Pericardium fibroblast (primary cell): ENCODE data around the gene CDH24. TPM values are rescaled to one million over a fixed set of nuclear protein-coding genes. Genes with fewer than 3 reads are reported as not detected.

Experiments
- total RNA-seq: library from RNA; depleted of rRNA; stranded (reverse); fragments of >200 nt; gene quantifications from 2 replicates; pipeline ENCODE4 v1.2.3, GENCODE V29; 2015

CDH24 gene, protein sequence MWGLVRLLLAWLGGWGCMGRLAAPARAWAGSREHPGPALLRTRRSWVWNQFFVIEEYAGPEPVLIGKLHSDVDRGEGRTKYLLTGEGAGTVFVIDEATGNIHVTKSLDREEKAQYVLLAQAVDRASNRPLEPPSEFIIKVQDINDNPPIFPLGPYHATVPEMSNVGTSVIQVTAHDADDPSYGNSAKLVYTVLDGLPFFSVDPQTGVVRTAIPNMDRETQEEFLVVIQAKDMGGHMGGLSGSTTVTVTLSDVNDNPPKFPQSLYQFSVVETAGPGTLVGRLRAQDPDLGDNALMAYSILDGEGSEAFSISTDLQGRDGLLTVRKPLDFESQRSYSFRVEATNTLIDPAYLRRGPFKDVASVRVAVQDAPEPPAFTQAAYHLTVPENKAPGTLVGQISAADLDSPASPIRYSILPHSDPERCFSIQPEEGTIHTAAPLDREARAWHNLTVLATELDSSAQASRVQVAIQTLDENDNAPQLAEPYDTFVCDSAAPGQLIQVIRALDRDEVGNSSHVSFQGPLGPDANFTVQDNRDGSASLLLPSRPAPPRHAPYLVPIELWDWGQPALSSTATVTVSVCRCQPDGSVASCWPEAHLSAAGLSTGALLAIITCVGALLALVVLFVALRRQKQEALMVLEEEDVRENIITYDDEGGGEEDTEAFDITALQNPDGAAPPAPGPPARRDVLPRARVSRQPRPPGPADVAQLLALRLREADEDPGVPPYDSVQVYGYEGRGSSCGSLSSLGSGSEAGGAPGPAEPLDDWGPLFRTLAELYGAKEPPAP
- 2.2 and 3.5 TPM in 2 replicates for total RNA-seq

DNA sequence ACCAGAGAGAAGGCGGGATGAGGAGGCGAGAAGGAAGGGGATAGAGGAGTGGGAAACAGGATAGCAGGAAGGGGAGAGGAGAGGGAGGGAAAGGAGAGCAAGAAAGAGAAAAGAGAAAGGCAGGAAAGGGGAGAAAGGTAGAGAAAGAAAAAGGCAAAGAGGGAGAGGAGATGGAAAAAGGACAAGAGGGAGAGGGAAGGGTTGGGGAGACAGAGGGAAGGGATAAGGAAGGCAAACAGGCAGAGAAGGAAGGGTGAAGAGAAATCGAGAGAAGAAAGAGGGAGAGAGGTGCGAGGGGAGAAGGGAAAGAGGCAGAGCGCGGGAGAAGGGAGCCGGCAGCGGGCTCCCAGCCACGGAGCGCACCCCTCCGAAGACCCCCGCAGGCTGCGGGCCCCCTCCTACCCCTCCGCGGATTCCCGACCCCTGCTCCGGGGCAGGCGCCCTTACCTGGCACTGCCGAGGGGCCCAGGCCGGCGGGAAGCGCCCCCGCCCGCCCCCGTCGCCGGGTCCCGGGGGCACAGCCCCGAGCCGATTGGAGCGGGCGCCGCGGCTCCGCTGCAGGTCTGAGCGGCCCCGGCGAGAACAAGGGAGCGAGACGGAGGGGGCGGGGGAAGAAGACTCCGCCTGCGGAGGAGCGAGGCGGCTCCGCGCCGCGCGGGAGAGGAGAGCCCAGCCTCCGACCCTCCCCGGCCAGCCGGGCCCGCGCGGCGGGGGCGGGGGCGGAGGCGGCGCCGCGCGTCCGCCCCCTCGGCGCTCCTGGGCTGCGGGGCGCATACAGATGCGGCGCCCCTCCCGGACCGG, at the start of gene CDH24:
TSS of gene CDH24 (minus strand) at position 565 of the 801 bp plus-strand sequence. CDS start 1,787 bp downstream, outside the sequence.

DNA sequence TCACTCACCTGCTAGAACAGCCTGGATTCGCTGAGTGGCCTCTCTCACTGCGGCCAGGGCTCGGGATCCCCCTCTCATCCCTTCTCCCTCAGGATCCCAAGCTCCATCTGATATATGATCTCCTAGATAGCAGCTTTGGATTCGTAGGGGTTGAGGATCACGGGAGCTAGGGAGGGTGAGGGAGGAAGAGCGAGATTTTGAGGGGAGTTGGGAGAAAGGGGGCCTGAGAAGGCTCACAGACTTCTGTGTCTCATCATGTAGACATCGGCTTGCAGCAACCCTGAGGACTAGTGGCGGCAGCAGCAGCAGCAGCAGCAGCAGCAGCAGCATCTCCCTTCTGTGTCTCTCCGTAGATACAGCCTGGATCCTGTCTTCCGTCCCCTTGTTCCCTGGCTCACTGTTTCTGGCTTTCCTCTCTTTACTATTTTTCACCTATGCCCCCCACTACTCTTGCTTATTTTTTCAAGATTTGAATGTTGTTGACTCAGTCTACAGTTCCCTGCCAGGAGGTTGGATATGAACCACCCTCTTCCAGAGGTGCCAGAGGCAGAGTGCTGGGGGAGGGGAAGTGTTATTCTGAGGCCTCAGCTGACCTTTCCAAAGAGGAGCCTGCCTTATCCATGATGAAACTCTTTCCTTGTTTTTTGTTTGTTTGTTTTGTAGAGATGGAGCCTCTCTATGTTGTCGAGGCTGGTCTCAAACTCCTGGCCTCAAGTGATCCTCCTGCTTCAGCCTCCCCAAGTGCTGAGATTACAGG, 47.4 kb upstream of the CDH24 start, which contains the start of gene CIROP:
TSS of gene CIROP (minus strand) at position 399 of the 757 bp plus-strand sequence. CDS start at position 330, 69 bp downstream.

DNA sequence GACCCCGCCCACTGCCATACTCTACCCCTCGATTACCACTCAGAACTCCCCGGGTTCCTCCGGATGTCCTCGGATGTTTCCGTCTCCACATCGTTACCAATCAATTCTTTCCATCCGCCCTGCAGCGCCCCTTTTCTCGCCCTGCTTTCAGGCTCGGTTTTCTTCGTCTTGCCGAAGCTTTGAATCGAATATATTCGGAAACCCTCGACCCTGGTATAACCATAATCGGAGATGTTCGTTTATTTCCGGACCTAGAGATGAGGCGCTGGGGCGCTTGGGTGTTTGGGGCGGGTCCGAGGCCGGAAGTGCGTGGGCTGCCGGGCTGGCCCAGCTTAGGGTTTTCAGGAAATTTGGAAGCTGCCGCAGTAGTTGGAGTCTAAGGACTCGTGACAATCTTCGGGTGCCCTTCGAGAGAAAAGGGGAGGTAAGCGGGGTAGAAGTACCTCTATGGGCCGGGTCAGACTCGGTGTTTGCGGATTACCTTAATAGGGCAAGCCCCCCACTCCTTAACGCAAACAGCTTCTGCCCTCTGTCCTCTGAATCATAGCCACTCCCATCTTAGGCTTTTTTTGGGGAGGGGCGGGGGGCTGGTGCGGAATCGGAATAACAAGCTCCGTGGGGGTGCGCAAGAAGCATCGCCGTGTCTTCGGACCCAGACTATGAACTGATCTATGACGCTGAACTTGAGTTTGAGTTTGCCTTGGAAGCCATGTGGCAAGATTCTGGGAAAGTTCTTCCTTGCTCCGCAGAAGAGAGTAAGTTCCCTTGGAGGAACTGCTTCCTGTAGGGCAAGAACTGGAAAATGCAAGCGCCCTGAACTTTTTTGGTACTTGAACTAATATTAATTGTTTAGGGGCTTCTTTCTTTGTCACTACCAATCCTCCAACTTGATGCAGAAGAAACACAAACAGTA, 38.1 kb upstream of the CDH24 start, which contains the start of gene C14orf119:
TSS of gene C14orf119 (plus strand) at position 310 of the 913 bp plus-strand sequence. CDS start 2,154 bp downstream, outside the sequence.

DNA sequence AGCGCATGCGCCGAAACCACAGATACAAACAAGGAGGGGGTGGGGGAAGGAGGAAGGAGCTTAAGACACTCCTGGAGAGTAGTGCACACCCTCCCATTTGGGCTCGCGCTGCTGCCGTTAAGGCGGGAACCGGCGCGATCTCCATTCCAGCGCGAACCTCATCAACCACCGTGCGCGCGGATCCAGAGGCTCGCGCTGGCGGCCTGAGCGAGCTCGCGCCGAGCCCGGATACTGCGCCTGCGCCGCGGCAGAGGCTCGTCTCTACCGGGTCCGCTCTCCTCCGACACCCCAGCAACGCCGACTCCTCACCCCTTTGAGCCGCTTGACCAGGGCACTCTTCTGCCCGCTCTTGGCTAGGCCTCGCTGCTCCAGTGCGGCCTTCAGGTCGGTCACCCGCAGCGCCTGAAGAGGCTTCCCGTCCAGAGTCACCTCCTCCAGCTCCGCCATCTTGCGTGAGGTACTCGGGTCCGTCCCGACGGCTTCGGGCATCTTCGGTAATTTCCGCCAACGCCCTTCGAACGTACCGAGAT, 37.4 kb upstream of the CDH24 start, which contains the start of gene ACIN1:
TSS of gene ACIN1 (minus strand) at position 471 of the 530 bp plus-strand sequence. CDS start at position 447, 24 bp downstream.

DNA sequence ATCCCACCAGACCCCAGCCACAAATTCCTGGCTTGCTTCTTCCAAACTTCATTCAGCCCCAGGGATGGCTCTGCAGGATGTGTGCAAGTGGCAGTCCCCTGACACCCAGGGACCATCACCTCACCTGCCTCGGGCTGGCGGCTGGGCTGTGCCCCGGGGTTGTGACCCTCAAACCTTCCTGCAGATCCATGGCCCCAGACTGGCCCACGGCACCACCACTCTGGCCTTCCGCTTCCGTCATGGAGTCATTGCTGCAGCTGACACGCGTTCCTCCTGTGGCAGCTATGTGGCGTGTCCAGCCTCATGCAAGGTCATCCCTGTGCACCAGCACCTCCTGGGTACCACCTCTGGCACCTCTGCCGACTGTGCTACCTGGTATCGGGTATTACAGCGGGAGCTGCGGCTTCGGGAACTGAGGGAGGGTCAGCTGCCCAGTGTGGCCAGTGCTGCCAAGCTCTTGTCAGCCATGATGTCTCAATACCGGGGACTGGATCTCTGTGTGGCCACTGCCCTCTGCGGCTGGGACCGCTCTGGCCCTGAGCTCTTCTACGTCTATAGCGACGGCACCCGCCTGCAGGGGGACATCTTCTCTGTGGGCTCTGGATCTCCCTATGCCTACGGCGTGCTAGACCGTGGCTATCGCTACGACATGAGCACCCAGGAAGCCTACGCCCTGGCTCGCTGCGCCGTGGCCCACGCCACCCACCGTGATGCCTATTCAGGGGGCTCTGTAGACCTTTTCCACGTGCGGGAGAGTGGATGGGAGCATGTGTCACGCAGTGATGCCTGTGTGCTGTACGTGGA, 15.0 kb downstream of the CDH24 start, which contains the start of gene PSMB11:
TSS of gene PSMB11 (plus strand) at position 51 of the 804 bp plus-strand sequence. CDS start at position 65, 14 bp downstream.

DNA sequence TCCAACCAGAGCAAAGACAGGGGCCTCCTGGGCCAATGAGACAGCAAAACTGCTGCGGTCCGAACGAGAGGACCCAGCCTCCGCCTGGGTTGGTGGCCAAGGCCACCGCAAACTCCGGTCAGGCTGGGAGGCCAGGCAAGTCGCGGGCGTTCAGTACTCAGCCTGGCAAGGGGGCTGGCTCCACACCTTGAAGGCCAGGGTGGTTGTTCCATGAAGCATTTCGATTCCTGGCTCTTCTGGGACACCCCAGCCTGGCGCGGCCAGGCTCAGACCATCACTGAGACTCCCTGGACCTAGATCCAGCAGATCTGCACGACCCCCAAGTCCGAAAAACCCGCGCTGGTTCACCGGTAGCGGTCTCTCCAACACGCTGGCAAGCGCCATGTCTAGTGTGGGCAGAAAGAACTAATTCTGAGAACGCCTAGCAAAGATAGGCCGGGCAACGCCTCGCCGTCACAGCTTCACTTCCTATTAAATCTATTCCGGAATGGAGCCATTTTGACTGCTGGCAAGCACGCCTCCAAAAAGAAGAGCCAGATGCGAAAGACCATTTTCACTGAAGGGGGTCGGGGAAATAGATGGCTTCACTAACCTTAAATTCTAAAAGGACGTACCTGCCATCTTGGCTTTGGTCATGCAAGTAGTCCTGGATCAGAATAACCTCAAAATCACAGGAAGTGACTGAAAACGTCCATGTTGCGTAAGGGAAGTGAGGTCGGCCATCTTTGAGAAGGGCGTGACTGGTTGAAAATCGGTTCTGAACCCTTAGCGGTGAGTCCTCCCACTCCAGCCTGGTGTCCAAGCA, 22.6 kb downstream of the CDH24 start, which contains the start of gene PSMB5:
TSS of gene PSMB5 (minus strand) at position 403 of the 805 bp plus-strand sequence. CDS start at position 384, 19 bp downstream.

DNA sequence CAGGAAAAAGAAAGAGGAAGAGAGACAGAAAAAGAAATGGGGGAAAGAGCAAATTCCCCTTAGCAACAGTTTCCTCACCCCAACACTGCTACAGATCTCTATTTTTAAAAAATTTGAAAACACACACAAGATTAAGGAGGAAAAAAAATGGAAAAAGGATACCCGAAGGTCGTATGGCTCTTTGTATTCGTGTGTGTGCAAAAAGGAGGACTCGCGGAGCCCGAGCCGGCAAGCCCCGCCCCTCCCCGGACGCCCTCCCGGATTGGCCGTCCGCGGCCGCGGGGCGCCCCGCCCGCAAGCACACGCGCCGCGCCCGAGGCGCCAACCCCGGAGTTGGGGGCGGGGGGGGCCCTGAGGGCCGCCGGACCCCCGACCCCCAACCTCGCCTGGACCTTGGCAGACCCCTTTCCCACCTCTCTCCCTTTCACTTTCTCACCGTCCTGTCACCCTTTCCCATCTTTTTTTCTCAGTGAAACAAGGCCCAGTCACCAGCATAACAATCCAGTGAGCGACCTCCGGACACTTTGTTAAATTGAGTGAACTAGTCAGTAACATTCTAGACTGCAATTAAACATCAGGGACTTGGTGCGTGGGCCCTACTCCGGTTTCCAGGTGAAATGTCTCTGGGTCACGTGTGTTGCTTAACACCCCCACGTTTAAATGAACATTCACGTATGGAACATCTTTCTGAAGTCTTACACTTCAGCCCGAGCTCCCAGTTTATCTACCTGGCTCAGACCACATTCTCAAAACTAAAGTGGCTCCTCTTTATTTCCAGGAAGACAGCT, 47.2 kb downstream of the CDH24 start, which contains the start of gene C14orf93:
TSS of gene C14orf93 (minus strand) at position 205 of the 788 bp plus-strand sequence. CDS start 11,120 bp downstream, outside the sequence.

Other genes starting within 250 kb of the CDH24 start
- 11.6 and 14.2 TPM in 2 replicates for gene SLC7A7, start 242.1 kb downstream of the CDH24 start, total RNA-seq
- gene MRPL52, start 227.6 kb downstream of the CDH24 start, total RNA-seq = 36.8 and 42.4 TPM in 2 replicates
- gene MMP14, start 220.9 kb downstream of the CDH24 start, total RNA-seq = 386 and 658 TPM in 2 replicates
- 105 TPM in 2 replicates for gene LRP10, start 185.8 kb downstream of the CDH24 start, total RNA-seq
- not detected in 2 replicates for gene REM2, start 174.3 kb downstream of the CDH24 start, total RNA-seq
- gene RBM23, start 138.4 kb downstream of the CDH24 start, total RNA-seq = 45.7 and 57.6 TPM in 2 replicates
- gene PRMT5, start 128.1 kb downstream of the CDH24 start, total RNA-seq = 49.0 and 58.5 TPM in 2 replicates
- gene HAUS4, start 100.4 kb downstream of the CDH24 start, total RNA-seq = 28.7 and 51.8 TPM in 2 replicates
- gene AJUBA, start 75.0 kb downstream of the CDH24 start, total RNA-seq = 25.3 and 47.4 TPM in 2 replicates
- gene C14orf93, start 47.4 kb downstream of the CDH24 start, total RNA-seq = 5.4 and 14.7 TPM in 2 replicates
- gene PSMB5, start 22.6 kb downstream of the CDH24 start, total RNA-seq = 250 and 297 TPM in 2 replicates
- not detected in 2 replicates for gene PSMB11, start 15.3 kb downstream of the CDH24 start, total RNA-seq
- 47.5 and 55.5 TPM in 2 replicates for gene ACIN1, start 37.6 kb upstream of the CDH24 start, total RNA-seq
- 31.9 and 46.3 TPM in 2 replicates for gene C14orf119, start 38.0 kb upstream of the CDH24 start, total RNA-seq
- gene CIROP, start 47.5 kb upstream of the CDH24 start, total RNA-seq = not detected in 2 replicates
- gene CEBPE, start 61.7 kb upstream of the CDH24 start, total RNA-seq = not detected in 2 replicates
- 4.3 and 9.8 TPM in 2 replicates for gene SLC7A8, start 126.1 kb upstream of the CDH24 start, total RNA-seq
- gene RNF212B, start 180.4 kb upstream of the CDH24 start, total RNA-seq = not detected in 2 replicates
- gene HOMEZ, start 228.6 kb upstream of the CDH24 start, total RNA-seq = 5.7 and 12.3 TPM in 2 replicates
- 3.5 and 6.6 TPM in 2 replicates for gene PPP1R3E, start 245.3 kb upstream of the CDH24 start, total RNA-seq
- gene BCL2L2, start 249.3 kb upstream of the CDH24 start, total RNA-seq = 10.5 and 16.2 TPM in 2 replicates